GM12878 (cell line): ENCODE measurements around the gene CCR5. TPM values are rescaled to one million over a fixed set of nuclear protein-coding genes. Genes with fewer than 3 reads are reported as not detected.

Experiments
- ATAC-seq: fragments of 200-7000 bp; cut with Tn5 transposase; 3 replicates; pipeline ENCODE4 v1.9.1; 2020; ENCODE audit warnings: mild to moderate bottlenecking, moderate library complexity
- BruUV-seq: library from RNA; stranded (reverse); fragments of 400-500 nt; replicated peaks from 2 replicates; lab custom pipeline; 2021; lab: Mats Ljungman, UMichigan
- CTCF ChIA-PET: fragments of 300-600 bp; sonication (Branson Sonifier 250); formaldehyde crosslinking; extraction: SDS; loops from one replicate; lab custom pipeline; 2021; ENCODE audit warnings: inconsistent platforms; lab: Yijun Ruan, JAX
- POLR2A ChIA-PET: fragments of 350-600 bp; formaldehyde crosslinking; extraction: SDS; loops from one replicate; lab custom pipeline; 2021; ENCODE audit warnings: inconsistent platforms; lab: Charles Lee
- RAD21 ChIA-PET: fragments of 300-600 bp; sonication (Branson Sonifier 250); formaldehyde crosslinking; loops from one replicate; lab custom pipeline; 2023; ENCODE audit warnings: antibody characterized with exemption; ENCODE audit not compliant: unreplicated experiment; lab: Charles Lee
- SMC1A ChIA-PET: fragments of 300-600 bp; sonication (Branson Sonifier 250); formaldehyde crosslinking; loops from one replicate; lab custom pipeline; 2023; ENCODE audit not compliant: unreplicated experiment, uncharacterized antibody; lab: Charles Lee
- DNase-seq: peaks from one replicate; pipeline ENCODE4 v3.0.0-alpha.2; 2011; ENCODE audit warnings: low read depth, low spot score
- FAIRE-seq: peaks from 3 replicates; lab custom pipeline; 2011; peaks lifted over from hg19 to GRCh38; lab: Jason Lieb, UNC
- H2AFZ ChIP-seq: 2 replicates; pipeline ENCODE4 v1.6.0; 2011; ENCODE audit warnings: low read depth, low read length, control low read depth; ENCODE audit not compliant: control insufficient read depth
- H3K27ac ChIP-seq: 2 replicates; pipeline ENCODE4 v1.5.1; 2011; ENCODE audit warnings: control low read depth; ENCODE audit not compliant: control insufficient read depth, insufficient read depth
- H3K27me3 ChIP-seq, 2 experiments: replicated peaks in 1 of 2; 2 replicates each; pipeline versions ENCODE4 v1.6.0 to v1.6.1; 2011; ENCODE audit warnings: low read length in 1 of 2; ENCODE audit not compliant: control insufficient read depth in 2 of 2, insufficient read depth in 2 of 2
- H3K36me3 ChIP-seq, 2 experiments: 2 replicates each; pipeline ENCODE4 v1.5.1; 2011; ENCODE audit warnings: low read length in 1 of 2; ENCODE audit not compliant: control insufficient read depth in 2 of 2, insufficient read depth in 2 of 2
- H3K4me1 ChIP-seq: 2 replicates; pipeline ENCODE4 v1.6.1; 2011; ENCODE audit warnings: mild to moderate bottlenecking, low read length, moderate library complexity, mixed read lengths; ENCODE audit not compliant: control insufficient read depth, insufficient read depth
- H3K4me2 ChIP-seq: 2 replicates; pipeline ENCODE4 v1.6.0; 2011; ENCODE audit warnings: control low read depth; ENCODE audit not compliant: control insufficient read depth, insufficient read depth
- H3K4me3 ChIP-seq: fragments of 200-600 bp; sonication (generic); 2 replicates; pipeline ENCODE4 v1.5.1; 2016
- H3K79me2 ChIP-seq: 2 replicates; pipeline ENCODE4 v1.6.0; 2011; ENCODE audit warnings: low read length; ENCODE audit not compliant: control insufficient read depth, insufficient read depth
- H3K9ac ChIP-seq: 2 replicates; pipeline ENCODE4 v1.8.0; 2011; ENCODE audit warnings: low read length, control low read depth, mixed read lengths; ENCODE audit not compliant: control insufficient read depth, insufficient read depth
- H3K9me3 ChIP-seq: replicated peaks from 3 replicates; pipeline ENCODE4 v1.5.1; 2011; ENCODE audit warnings: mild to moderate bottlenecking, low read length; ENCODE audit not compliant: control insufficient read depth, insufficient read depth
- H4K20me1 ChIP-seq: 2 replicates; pipeline ENCODE4 v1.6.0; 2011; ENCODE audit not compliant: control insufficient read depth, insufficient read depth
- CREB1 ChIP-seq: IDR thresholded peaks from 2 replicates; pipeline ENCODE4 v1.6.1; 2012; ENCODE audit warnings: low read depth, mild to moderate bottlenecking, inconsistent platforms
- HDAC6 ChIP-seq: fragments of 200-600 bp; sonication (generic); IDR thresholded peaks from one replicate; pipeline ENCODE4 v1.8.0; 2017; ENCODE audit warnings: antibody characterized with exemption; ENCODE audit not compliant: unreplicated experiment
- WGBS: methylation state at CpG from one replicate; pipeline ENCODE4 v1.1.6; 2016; ENCODE audit warnings: low lambda C conversion rate; ENCODE audit not compliant: insufficient replicate concordance, insufficient coverage; ENCODE audit errors: missing lambda C conversion rate; 5-methylcytosine and 5-hydroxymethylcytosine counted together
- in situ Hi-C: fragments of 300-500 bp; cut with MboI; formaldehyde crosslinking; loops from 9 replicates; pipeline ENCODE4 v1.14.3; 2018; ENCODE audit warnings: mixed read lengths
- intact Hi-C: fragments of 100-400 bp; cut with micrococcal nuclease; formaldehyde crosslinking; loops from one replicate; pipeline ENCODE4 v1.14.2; 2022; ENCODE audit not compliant: unreplicated experiment
- polyA plus RNA-seq, 11 experiments: library from polyadenylated mRNA; depleted of rRNA in 4 of 11; unstranded in 6 of 11; stranded (reverse) in 5 of 11; fragments of >200 nt; fragmentation: Nextera tagmentation in 4 of 11; fragmentation: Illumina TruSeq in 1 of 11; extraction: Ambion mirVana in 4 of 11; extraction: Trizol in 1 of 11; gene quantifications; 1 replicate in 1 of 11; 2 replicates in 10 of 11; pipeline versions ENCODE4 v1.2.1 to v1.2.3, GENCODE V29; 2011 to 2016; ENCODE audit warnings: inconsistent platforms in 2 of 11, missing spikeins in 2 of 11, low read depth in 1 of 11
- total RNA-seq, 4 experiments: library from RNA; depleted of rRNA in 3 of 4; stranded (reverse); fragments of >200 nt in 3 of 4; fragmentation: Illumina TruSeq in 1 of 4; extraction: Trizol in 1 of 4; gene quantifications; 2 replicates each; pipeline versions ENCODE4 v1.2.1 to v1.2.3, GENCODE V29; 2013 to 2021
- TF ChIP-seq, protein P1 (sequence below): fragments of 450-650 bp; IDR thresholded peaks from 2 replicates; pipeline ENCODE4 v1.6.1; 2017; ENCODE audit warnings: mild to moderate bottlenecking
- TF ChIP-seq, protein P2 (sequence below): fragments of 450-650 bp; IDR thresholded peaks from 2 replicates; pipeline ENCODE4 v1.6.1; 2017; ENCODE audit warnings: mild to moderate bottlenecking, low read depth, inconsistent platforms; ENCODE audit not compliant: poor library complexity, severe bottlenecking

Gene CCR5
- total and polyA plus RNA-seq, 10 of the 15 experiments (the other 5 are each of a cell fraction or from before 2014, with no cell fraction given) = 0.17 to 1.6 (median 0.82) TPM; not detected in 1

DNA sequence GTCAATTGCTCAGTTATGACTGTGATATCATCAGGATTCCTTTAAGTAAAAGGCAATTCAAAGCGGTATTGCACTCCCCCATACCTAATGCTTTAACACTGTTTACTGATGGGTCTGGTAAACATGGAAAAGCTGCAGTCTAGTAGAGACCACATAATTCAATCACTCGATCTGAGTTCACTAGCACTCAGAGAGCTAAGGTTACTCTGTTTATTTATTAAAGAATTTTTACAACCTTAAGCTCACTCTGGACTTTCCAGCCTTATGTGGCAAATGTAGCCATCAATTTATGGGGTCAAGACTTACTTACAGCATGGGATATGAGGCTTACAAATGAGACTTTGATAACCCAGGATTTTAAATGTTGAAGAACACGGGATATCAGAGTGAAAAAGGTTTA lies 35.2 kb upstream of the CCR5 start:
- Histone ChIP-seq H3K9ac (no peak overlapping the region), H3K27me3 (no peaks in the 10 kb centered on the region), H3K9me3 (peaks cover 17% of the 10 kb centered on the region), H3K36me3 (no peaks in the 10 kb centered on the region), H3K27ac (no peak overlapping the region), H4K20me1 (no peaks in the 10 kb centered on the region), H3K4me1 (no peaks in the 10 kb centered on the region), H2AFZ (no peak overlapping the region), H3K4me3 (no peak overlapping the region), H3K79me2 (no peaks in the 10 kb centered on the region), H3K4me2 (no peak overlapping the region)
- TF ChIP-seq, protein P1, sequence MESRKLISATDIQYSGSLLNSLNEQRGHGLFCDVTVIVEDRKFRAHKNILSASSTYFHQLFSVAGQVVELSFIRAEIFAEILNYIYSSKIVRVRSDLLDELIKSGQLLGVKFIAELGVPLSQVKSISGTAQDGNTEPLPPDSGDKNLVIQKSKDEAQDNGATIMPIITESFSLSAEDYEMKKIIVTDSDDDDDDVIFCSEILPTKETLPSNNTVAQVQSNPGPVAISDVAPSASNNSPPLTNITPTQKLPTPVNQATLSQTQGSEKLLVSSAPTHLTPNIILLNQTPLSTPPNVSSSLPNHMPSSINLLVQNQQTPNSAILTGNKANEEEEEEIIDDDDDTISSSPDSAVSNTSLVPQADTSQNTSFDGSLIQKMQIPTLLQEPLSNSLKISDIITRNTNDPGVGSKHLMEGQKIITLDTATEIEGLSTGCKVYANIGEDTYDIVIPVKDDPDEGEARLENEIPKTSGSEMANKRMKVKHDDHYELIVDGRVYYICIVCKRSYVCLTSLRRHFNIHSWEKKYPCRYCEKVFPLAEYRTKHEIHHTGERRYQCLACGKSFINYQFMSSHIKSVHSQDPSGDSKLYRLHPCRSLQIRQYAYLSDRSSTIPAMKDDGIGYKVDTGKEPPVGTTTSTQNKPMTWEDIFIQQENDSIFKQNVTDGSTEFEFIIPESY = no peak
- TF ChIP-seq CREB1 (no peak), HDAC6 (no peak)
- TF ChIP-seq, protein P2, sequence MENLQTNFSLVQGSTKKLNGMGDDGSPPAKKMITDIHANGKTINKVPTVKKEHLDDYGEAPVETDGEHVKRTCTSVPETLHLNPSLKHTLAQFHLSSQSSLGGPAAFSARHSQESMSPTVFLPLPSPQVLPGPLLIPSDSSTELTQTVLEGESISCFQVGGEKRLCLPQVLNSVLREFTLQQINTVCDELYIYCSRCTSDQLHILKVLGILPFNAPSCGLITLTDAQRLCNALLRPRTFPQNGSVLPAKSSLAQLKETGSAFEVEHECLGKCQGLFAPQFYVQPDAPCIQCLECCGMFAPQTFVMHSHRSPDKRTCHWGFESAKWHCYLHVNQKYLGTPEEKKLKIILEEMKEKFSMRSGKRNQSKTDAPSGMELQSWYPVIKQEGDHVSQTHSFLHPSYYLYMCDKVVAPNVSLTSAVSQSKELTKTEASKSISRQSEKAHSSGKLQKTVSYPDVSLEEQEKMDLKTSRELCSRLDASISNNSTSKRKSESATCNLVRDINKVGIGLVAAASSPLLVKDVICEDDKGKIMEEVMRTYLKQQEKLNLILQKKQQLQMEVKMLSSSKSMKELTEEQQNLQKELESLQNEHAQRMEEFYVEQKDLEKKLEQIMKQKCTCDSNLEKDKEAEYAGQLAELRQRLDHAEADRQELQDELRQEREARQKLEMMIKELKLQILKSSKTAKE = no peak
- BruUV-seq = no TSS peak
- SMC1A ChIA-PET = interaction anchor here (0.8 to 1.0 kb wide), 2 partner anchors 13 to 14 kb away, joined by 3 read pairs; no protein-coding TSS in a partner anchor
- DNase-seq = no peak
- WGBS = 29% methylated on average over 3 of the region's 3 CpGs
- FAIRE-seq = no peak
- CTCF ChIA-PET = interaction anchor here (1.0 to 4.3 kb wide), 3 partner anchors 12 to 49 kb away, joined by 3 to 11 read pairs (median 4); no protein-coding TSS in a partner anchor
- POLR2A ChIA-PET = interaction anchor here (0.6 to 1.0 kb wide), 2 partner anchors 14 to 472 kb away, joined by 4 read pairs; no protein-coding TSS in a partner anchor
- intact Hi-C loops (no loop called here), in situ Hi-C loops (no loop called here)
- no peak for ATAC-seq
- RAD21 ChIA-PET = no interaction called here
